SK-N-SH (cell line): Measurements from ENCODE around the gene APOL2. TPM values are rescaled to one million over a fixed set of nuclear protein-coding genes. Genes with fewer than 3 reads are reported as not detected.
"Not testable (repeated sequence)": the region's sequence is repeated elsewhere in the genome, so short reads cannot be mapped to it uniquely, and the experiment has no call there.

Experiments used
- CTCF ChIA-PET: fragments of 300-600, 350-600 bp; formaldehyde crosslinking; extraction: SDS; loops from one replicate; lab custom pipeline; 2021; lab: Yijun Ruan, JAX
- POLR2A ChIA-PET: fragments of 350-600 bp; sonication (Branson Sonifier 250); formaldehyde crosslinking; extraction: SDS; loops from one replicate; lab custom pipeline; 2020; ENCODE audit warnings: antibody characterized with exemption, inconsistent platforms; lab: Yijun Ruan, JAX
- DNase-seq: peaks from one replicate; pipeline ENCODE4 v3.0.0; 2012
- H2AFZ ChIP-seq: fragments of 200-600 bp; sonication (generic); 2 replicates; pipeline ENCODE4 v1.8.1; 2016; ENCODE audit warnings: antibody characterized with exemption, mild to moderate bottlenecking, low read depth
- H3F3A ChIP-seq: fragments of 200-600 bp; sonication (generic); replicated peaks from 2 replicates; pipeline ENCODE3; 2016; ENCODE audit warnings: antibody characterized with exemption, mild to moderate bottlenecking; ENCODE audit not compliant: insufficient read depth
- H3K27ac ChIP-seq, 2 experiments: fragments of 200-500 bp in 1 of 2; fragments of 200-600 bp in 1 of 2; sonication (Bioruptor generic) in 1 of 2; sonication (generic), shearing (Covaris generic) in 1 of 2; 2 replicates each; pipeline versions ENCODE4 v1.5.1 to v1.6.1; 2014 to 2016; ENCODE audit warnings: low read depth in 2 of 2, inconsistent platforms in 1 of 2, low read length in 1 of 2, mild to moderate bottlenecking in 1 of 2, mixed read lengths in 1 of 2
- H3K27me3 ChIP-seq: fragments of 200-600 bp; sonication (generic), shearing (Covaris generic); 2 replicates; pipeline ENCODE4 v1.6.1; 2016; ENCODE audit warnings: mixed run types; ENCODE audit not compliant: insufficient read depth
- H3K36me3 ChIP-seq, 2 experiments: fragments of 200-500 bp in 1 of 2; fragments of 200-600 bp in 1 of 2; sonication (Bioruptor generic) in 1 of 2; sonication (generic) in 1 of 2; replicated peaks in 1 of 2; 2 replicates each; pipeline versions ENCODE3 to v1.5.1; 2014 to 2016; ENCODE audit warnings: low read length in 1 of 2, mild to moderate bottlenecking in 1 of 2; ENCODE audit not compliant: insufficient read depth in 2 of 2, control insufficient read depth in 1 of 2
- H3K4me1 ChIP-seq, 2 experiments: fragments of 200-500 bp in 1 of 2; fragments of 200-600 bp in 1 of 2; sonication (Bioruptor generic) in 1 of 2; sonication (generic), shearing (Covaris generic) in 1 of 2; 2 replicates each; pipeline versions ENCODE4 v1.5.1 to v1.6.1; 2014 to 2016; ENCODE audit warnings: low read depth in 1 of 2, low read length in 1 of 2, mixed run types in 1 of 2; ENCODE audit not compliant: insufficient read depth in 2 of 2, control insufficient read depth in 1 of 2
- H3K4me2 ChIP-seq: fragments of 200-600 bp; sonication (generic), shearing (Covaris generic); 2 replicates; pipeline ENCODE4 v1.6.1; 2017; ENCODE audit warnings: mixed run types
- H3K4me3 ChIP-seq, 2 experiments: fragments of 200-500 bp in 1 of 2; fragments of 200-600 bp in 1 of 2; sonication (Bioruptor generic) in 1 of 2; sonication (generic), shearing (Covaris generic) in 1 of 2; 2 replicates each; pipeline versions ENCODE4 v1.5.1 to v1.8.1; 2014 to 2016; ENCODE audit warnings: low read depth in 2 of 2, inconsistent platforms in 1 of 2, low read length in 1 of 2, mild to moderate bottlenecking in 1 of 2, mixed read lengths in 1 of 2, moderate library complexity in 1 of 2
- H3K79me2 ChIP-seq: fragments of 200-600 bp; sonication (generic); 2 replicates; pipeline ENCODE4 v1.8.1; 2017; ENCODE audit warnings: mild to moderate bottlenecking; ENCODE audit not compliant: insufficient read depth
- H3K9ac ChIP-seq: fragments of 200-600 bp; sonication (generic); 2 replicates; pipeline ENCODE4 v1.6.1; 2017; ENCODE audit warnings: mixed run types
- H3K9me2 ChIP-seq: fragments of 200-600 bp; sonication (generic); 2 replicates; pipeline ENCODE4 v1.6.1; 2017; ENCODE audit warnings: mixed run types
- H3K9me3 ChIP-seq: fragments of 200-600 bp; sonication (generic); 2 replicates; pipeline ENCODE4 v1.6.1; 2017; ENCODE audit warnings: mixed run types, mild to moderate bottlenecking, moderate library complexity
- H4K20me1 ChIP-seq: fragments of 200-600 bp; sonication (generic); 2 replicates; pipeline ENCODE4 v1.6.1; 2017; ENCODE audit warnings: mild to moderate bottlenecking, mixed run types; ENCODE audit not compliant: insufficient read depth
- CHD2 ChIP-seq: fragments of 150-350 bp; IDR thresholded peaks from 2 replicates; pipeline ENCODE4 v1.6.1; 2018; ENCODE audit warnings: low read length; ENCODE audit not compliant: partially characterized antibody
- CTCF ChIP-seq: fragments of 200-600 bp; sonication (generic); IDR thresholded peaks from 2 replicates; pipeline ENCODE4 v1.6.1; 2017; ENCODE audit warnings: antibody characterized with exemption, mild to moderate bottlenecking, moderate library complexity
- EZH2phosphoT487 ChIP-seq: fragments of 200-600 bp; sonication (generic); IDR thresholded peaks from 2 replicates; pipeline ENCODE4 v1.6.1; 2017; ENCODE audit warnings: low read depth, mixed run types, mild to moderate bottlenecking, antibody characterized with exemption, moderate library complexity, borderline replicate concordance
- FOSL2 ChIP-seq: IDR thresholded peaks from 2 replicates; pipeline ENCODE4 v1.4.0; 2012; ENCODE audit warnings: low read depth, mild to moderate bottlenecking, moderate library complexity, borderline replicate concordance
- FOXJ3 ChIP-seq: sonication (generic); formaldehyde crosslinking; IDR thresholded peaks from 2 replicates; pipeline ENCODE4 v1.5.1; 2020; ENCODE audit warnings: mild to moderate bottlenecking, missing genetic modification reagents
- FOXM1 ChIP-seq: IDR thresholded peaks from 2 replicates; pipeline ENCODE4 v1.4.0; 2012; ENCODE audit warnings: low read depth, mild to moderate bottlenecking
- GABPA ChIP-seq: IDR thresholded peaks from 2 replicates; pipeline ENCODE4 v1.4.0; 2012; ENCODE audit warnings: low read depth, mild to moderate bottlenecking
- GATA2 ChIP-seq: sonication (generic); formaldehyde crosslinking; IDR thresholded peaks from 2 replicates; pipeline ENCODE4 v1.5.0; 2020; ENCODE audit warnings: mild to moderate bottlenecking, missing genetic modification reagents
- JUND ChIP-seq: IDR thresholded peaks from 2 replicates; pipeline ENCODE4 v1.4.0; 2012
- MAX ChIP-seq: IDR thresholded peaks from 2 replicates; pipeline ENCODE4 v1.4.0; 2012; ENCODE audit warnings: low read depth
- POLR2AphosphoS5 ChIP-seq: IDR thresholded peaks from 2 replicates; pipeline ENCODE4 v1.6.1; 2012; ENCODE audit warnings: low read depth, low read length
- SMC3 ChIP-seq: IDR thresholded peaks from 2 replicates; pipeline ENCODE4 v1.6.1; 2012; ENCODE audit warnings: low read depth, low read length, improper control_type of control experiment
- USF2 ChIP-seq: fragments of 150-350 bp; IDR thresholded peaks from 2 replicates; pipeline ENCODE4 v1.6.1; 2017; ENCODE audit warnings: antibody characterized with exemption, low read length, low read depth, borderline replicate concordance
- WGBS: methylation state at CpG from one replicate; pipeline ENCODE4 v1.1.6; 2017; ENCODE audit warnings: low lambda C conversion rate; 5-methylcytosine and 5-hydroxymethylcytosine counted together
- polyA plus RNA-seq, 3 experiments: library from polyadenylated mRNA; depleted of rRNA; stranded (reverse); fragments of >200 nt; gene quantifications; 2 replicates each; pipeline ENCODE4 v1.2.3, GENCODE V29; 2012

Gene APOL2
- polyA plus RNA-seq, 1 of the 3 experiments (the other 2 are of a cell fraction) = 8.3 TPM

- TF ChIP-seq FOXM1 (no peak), EZH2phosphoT487 (no peak), CHD2 (no peak), SMC3 (no peak), GATA2 (no peak), MAX (no peak)
- TF ChIP-seq, all 33 proteins: peak for 0
Measured at GRCh38 chr22:36274531-36274930, 35.2 kb upstream of the APOL2 start (continued).

GRCh38 chr22:36271951-36272350 is 32.6 kb upstream of the APOL2 start:
- H3K27me3 ChIP-seq, DNase-seq, H3F3A ChIP-seq, H3K9ac ChIP-seq, H3K9me3 ChIP-seq, H2AFZ ChIP-seq, H3K36me3 ChIP-seq, H3K9me2 ChIP-seq, H3K4me3 ChIP-seq, H3K27ac ChIP-seq, POLR2A ChIA-PET, H3K4me2 ChIP-seq, H3K4me1 ChIP-seq, H3K79me2 ChIP-seq, H4K20me1 ChIP-seq: not testable (repeated sequence)
- CTCF ChIA-PET = interaction anchor here (0.9 to 1.4 kb wide), 5 partner anchors 14 to 515 kb away, joined by 3 to 4 read pairs (median 3); no protein-coding TSS in a partner anchor
- WGBS = 87% methylated on average over 5 of the region's 5 CpGs

GRCh38 chr22:36271231-36271630 is 31.9 kb upstream of the APOL2 start:
- CTCF ChIA-PET = interaction anchor here (0.9 to 1.8 kb wide), 2 partner anchors 15 to 514 kb away, joined by 4 to 5 read pairs; no protein-coding TSS in a partner anchor
- 76% methylated on average over 5 of the region's 7 CpGs for WGBS
- H3K79me2 ChIP-seq, DNase-seq, H3K9me2 ChIP-seq, H3K27me3 ChIP-seq, H3K4me3 ChIP-seq, H3F3A ChIP-seq, H3K9ac ChIP-seq, H3K27ac ChIP-seq, H2AFZ ChIP-seq, H3K4me1 ChIP-seq, H4K20me1 ChIP-seq, H3K36me3 ChIP-seq, POLR2A ChIA-PET, H3K9me3 ChIP-seq, H3K4me2 ChIP-seq: not testable (repeated sequence)

- H3K9me2 ChIP-seq = no peaks in the 10 kb centered on the region
- no peaks in the 10 kb centered on the region for H3K4me1 ChIP-seq
- no peak overlapping the region for H3K4me2 ChIP-seq
- H3K9ac ChIP-seq = no peak overlapping the region
- no peaks in the 10 kb centered on the region for H3F3A ChIP-seq
- no peaks in the 10 kb centered on the region for H3K9me3 ChIP-seq
- 62% methylated on average over 10 of the region's 11 CpGs for WGBS
- H3K36me3 ChIP-seq = no peaks in the 10 kb centered on the region
- no peak overlapping the region for H3K4me3 ChIP-seq
- no peak for TF ChIP-seq POLR2AphosphoS5
- no peak for TF ChIP-seq CTCF
- no peak for TF ChIP-seq JUND
- TF ChIP-seq FOSL2 = no peak
- TF ChIP-seq SMC3 = no peak
- TF ChIP-seq USF2 = no peak
- no peak for TF ChIP-seq GABPA
- TF ChIP-seq FOXJ3 (CRISPR knock-in tag) = no peak
- no peak for TF ChIP-seq GATA2
- TF ChIP-seq EZH2phosphoT487 = no peak
- TF ChIP-seq, all 33 proteins: peak for 0
- DNase-seq = no peak
- no peaks in the 10 kb centered on the region for H3K27me3 ChIP-seq
- H3K27ac ChIP-seq = no peak overlapping the region
- H2AFZ ChIP-seq = no peak overlapping the region
- POLR2A ChIA-PET = no interaction called here
- no peaks in the 10 kb centered on the region for H4K20me1 ChIP-seq
- CTCF ChIA-PET = interaction anchor here (0.8 to 3.3 kb wide), 3 partner anchors 9 to 33 kb away, joined by 4 to 9 read pairs (median 6); no protein-coding TSS in a partner anchor
- H3K79me2 ChIP-seq = no peaks in the 10 kb centered on the region
Measured at GRCh38 chr22:36267896-36268485, 28.7 kb upstream of the APOL2 start.
